Neural cell (in vitro differentiated cells): Measurements from ENCODE around the gene C3orf62. TPM values are rescaled to one million over a fixed set of nuclear protein-coding genes. Genes with fewer than 3 reads are reported as not detected.

Experiments used
- H2AFZ ChIP-seq: fragments of 200-600, 300-800 bp; sonication (generic), shearing (Covaris generic); 2 replicates; pipeline ENCODE4 v1.6.0; 2014; ENCODE audit warnings: low read depth, mild to moderate bottlenecking, antibody characterized with exemption, low read length, moderate library complexity
- H3F3A ChIP-seq: fragments of 200-600 bp; shearing (Covaris generic); 2 replicates; pipeline ENCODE4 v1.6.1; 2016; ENCODE audit warnings: mild to moderate bottlenecking, moderate library complexity, mixed read lengths, antibody characterized with exemption, low read length; ENCODE audit not compliant: insufficient read depth, poor library complexity, severe bottlenecking
- H3K27ac ChIP-seq: fragments of 200-600, 300-800 bp; sonication (generic), shearing (Covaris generic); 2 replicates; pipeline ENCODE4 v1.5.1; 2014; ENCODE audit warnings: mild to moderate bottlenecking, low read length, moderate library complexity
- H3K27me3 ChIP-seq: fragments of 300-800, 200-600 bp; sonication (generic), shearing (Covaris generic); 2 replicates; pipeline ENCODE4 v1.6.0; 2014; ENCODE audit warnings: mild to moderate bottlenecking, low read depth, low read length, moderate library complexity; ENCODE audit not compliant: insufficient read depth
- H3K36me3 ChIP-seq: fragments of 300-800, 200-600 bp; sonication (generic), shearing (Covaris generic); 2 replicates; pipeline ENCODE4 v1.5.1; 2014; ENCODE audit warnings: mild to moderate bottlenecking, antibody characterized with exemption, low read length, moderate library complexity; ENCODE audit not compliant: insufficient read depth
- H3K4me2 ChIP-seq: fragments of 300-800, 200-600 bp; sonication (generic), shearing (Covaris generic); 2 replicates; pipeline ENCODE4 v1.6.0; 2014; ENCODE audit warnings: mild to moderate bottlenecking, low read length
- H3K4me3 ChIP-seq: fragments of 300-800, 200-600 bp; sonication (generic), shearing (Covaris generic); 2 replicates; pipeline ENCODE4 v1.5.1; 2014; ENCODE audit warnings: mild to moderate bottlenecking, low read length, moderate library complexity
- H3K79me2 ChIP-seq: fragments of 200-600 bp; shearing (Covaris generic); replicated peaks from 2 replicates; pipeline ENCODE4 v1.6.0; 2014; ENCODE audit warnings: mild to moderate bottlenecking, low read length, moderate library complexity; ENCODE audit not compliant: insufficient read depth
- H3K9ac ChIP-seq: fragments of 300-800, 200-600 bp; sonication (generic), shearing (Covaris generic); 2 replicates; pipeline ENCODE4 v1.6.1; 2016; ENCODE audit warnings: mild to moderate bottlenecking, low read length, mixed read lengths
- H3K9me2 ChIP-seq: fragments of 200-600 bp; shearing (Covaris generic); 2 replicates; pipeline ENCODE4 v1.6.1; 2016; ENCODE audit warnings: mild to moderate bottlenecking, low read length, mixed read lengths; ENCODE audit not compliant: insufficient read depth
- H3K9me3 ChIP-seq: fragments of 200-600, 300-800 bp; sonication (generic), shearing (Covaris generic); 2 replicates; pipeline ENCODE4 v1.6.1; 2016; ENCODE audit warnings: mild to moderate bottlenecking, mixed run types, low read length, moderate library complexity, mixed read lengths
- H4K20me1 ChIP-seq: fragments of 200-600 bp; shearing (Covaris generic); 2 replicates; pipeline ENCODE4 v1.6.1; 2016; ENCODE audit warnings: mild to moderate bottlenecking, mixed run types; ENCODE audit not compliant: insufficient read depth
- CTCF ChIP-seq: fragments of 450-650 bp; IDR thresholded peaks from 2 replicates; pipeline ENCODE4 v1.5.1; 2014; ENCODE audit warnings: antibody characterized with exemption, mild to moderate bottlenecking, moderate library complexity; ENCODE audit not compliant: poor library complexity, severe bottlenecking
- EP300 ChIP-seq: fragments of 450-650 bp; conservative IDR thresholded peaks from 2 replicates; pipeline ENCODE4 v1.6.1; 2014; ENCODE audit warnings: antibody characterized with exemption, mild to moderate bottlenecking, moderate library complexity; ENCODE audit not compliant: poor library complexity, severe bottlenecking
- EZH2 ChIP-seq: fragments of 200-600, 300-800 bp; shearing (Covaris generic), sonication (generic); IDR thresholded peaks from 2 replicates; pipeline ENCODE4 v1.6.1; 2014; ENCODE audit warnings: antibody characterized with exemption, low read length, borderline replicate concordance, mild to moderate bottlenecking; ENCODE audit not compliant: insufficient read depth, poor library complexity, severe bottlenecking
- MXI1 ChIP-seq: fragments of 450-650 bp; conservative IDR thresholded peaks from 2 replicates; pipeline ENCODE4 v1.6.1; 2014; ENCODE audit warnings: antibody characterized with exemption, mild to moderate bottlenecking; ENCODE audit not compliant: poor library complexity, severe bottlenecking
- POLR2AphosphoS5 ChIP-seq: IDR thresholded peaks from 2 replicates; pipeline ENCODE4 v1.6.1; 2012
- RAD21 ChIP-seq: fragments of 450-650 bp; conservative IDR thresholded peaks from 2 replicates; pipeline ENCODE4 v1.6.1; 2014; ENCODE audit warnings: antibody characterized with exemption, mild to moderate bottlenecking, moderate library complexity
- REST ChIP-seq: IDR thresholded peaks from 2 replicates; pipeline ENCODE4 v1.6.1; 2012; ENCODE audit warnings: borderline replicate concordance
- SMC3 ChIP-seq: fragments of 450-650 bp; conservative IDR thresholded peaks from 2 replicates; pipeline ENCODE4 v1.6.1; 2014; ENCODE audit warnings: antibody characterized with exemption, mild to moderate bottlenecking, moderate library complexity; ENCODE audit not compliant: poor library complexity
- TAF1 ChIP-seq: IDR thresholded peaks from 2 replicates; pipeline ENCODE4 v1.6.1; 2012; ENCODE audit warnings: low read depth
- polyA plus RNA-seq: library from polyadenylated mRNA; depleted of rRNA; stranded (reverse); fragments of >200 nt; gene quantifications from 2 replicates; pipeline ENCODE4 v1.2.3, GENCODE V29; 2014

The C3orf62 gene
- polyA plus RNA-seq, 1 donor from 2014 or later: 15.6 TPM

- Histone ChIP-seq H3K9me2 (no peaks in the 10 kb centered on the region), H3K27ac (no peak overlapping the region), H3K36me3 (no peaks in the 10 kb centered on the region), H3F3A (no peaks in the 10 kb centered on the region), H3K4me2 (no peak overlapping the region), H3K79me2 (no peaks in the 10 kb centered on the region), H2AFZ (no peak overlapping the region), H3K27me3 (no peaks in the 10 kb centered on the region), H3K4me3 (no peak overlapping the region), H4K20me1 (no peaks in the 10 kb centered on the region), H3K9me3 (no peaks in the 10 kb centered on the region), H3K9ac (no peak overlapping the region)
- no peak for TF ChIP-seq MXI1
- no peak for TF ChIP-seq SMC3
- no peak for TF ChIP-seq REST
- TF ChIP-seq EP300: no peak
- no peak for TF ChIP-seq EZH2
- no peak for TF ChIP-seq POLR2AphosphoS5
- no peak for TF ChIP-seq TAF1
- TF ChIP-seq CTCF: no peak
- TF ChIP-seq RAD21: no peak
Measured at GRCh38 chr3:49298511-49298910, 21.5 kb upstream of the C3orf62 start.

- no peaks in the 10 kb centered on the region for H3K79me2 ChIP-seq
- no peaks in the 10 kb centered on the region for H3K27me3 ChIP-seq
- no peaks in the 10 kb centered on the region for H3K9me3 ChIP-seq
- no peak overlapping the region for H3K9ac ChIP-seq
- no peaks in the 10 kb centered on the region for H3K9me2 ChIP-seq
- H3K4me3 ChIP-seq: no peak overlapping the region
- H3K4me2 ChIP-seq: no peak overlapping the region
- no peaks in the 10 kb centered on the region for H4K20me1 ChIP-seq
- H2AFZ ChIP-seq: no peak overlapping the region
- no peaks in the 10 kb centered on the region for H3K36me3 ChIP-seq
- TF ChIP-seq POLR2AphosphoS5 (no peak), REST (no peak), TAF1 (no peak), RAD21 (no peak), CTCF (no peak), EZH2 (no peak), SMC3 (no peak), EP300 (no peak), MXI1 (no peak)
- H3F3A ChIP-seq: no peaks in the 10 kb centered on the region
- H3K27ac ChIP-seq: no peak overlapping the region
Measured at GRCh38 chr3:49296781-49297411, 19.9 kb upstream of the C3orf62 start.
